ENCODE data around the gene PERCC1. TPM values are rescaled to one million over a fixed set of nuclear protein-coding genes. Genes with fewer than 3 reads are reported as not detected.

PERCC1 gene
- total RNA-seq, 1 donor from 2014 or later = not detected

GRCh38 chr16:1450841-1451240 lies 20.0 kb downstream of the PERCC1 start:
- no peaks in the 10 kb centered on the region for H3K27me3 Mint-ChIP-seq (ENCODE audit: low read depth)
- no peak overlapping the region for H3K4me3 Mint-ChIP-seq
- no peaks in the 10 kb centered on the region for H3K4me1 Mint-ChIP-seq
- H3K36me3 Mint-ChIP-seq = peaks cover 6% of the 10 kb centered on the region
- H3K27ac Mint-ChIP-seq = no peak overlapping the region
- DNase-seq (ENCODE audit: low spot score in 2 of 2, unreplicated experiment in 2 of 2) = no peak
- TF ChIP-seq CTCF (IDR thresholded peaks at IDR 0.05; ENCODE audit: unreplicated experiment) = no peak
- H3K9me3 Mint-ChIP-seq = no peaks in the 10 kb centered on the region

DNA sequence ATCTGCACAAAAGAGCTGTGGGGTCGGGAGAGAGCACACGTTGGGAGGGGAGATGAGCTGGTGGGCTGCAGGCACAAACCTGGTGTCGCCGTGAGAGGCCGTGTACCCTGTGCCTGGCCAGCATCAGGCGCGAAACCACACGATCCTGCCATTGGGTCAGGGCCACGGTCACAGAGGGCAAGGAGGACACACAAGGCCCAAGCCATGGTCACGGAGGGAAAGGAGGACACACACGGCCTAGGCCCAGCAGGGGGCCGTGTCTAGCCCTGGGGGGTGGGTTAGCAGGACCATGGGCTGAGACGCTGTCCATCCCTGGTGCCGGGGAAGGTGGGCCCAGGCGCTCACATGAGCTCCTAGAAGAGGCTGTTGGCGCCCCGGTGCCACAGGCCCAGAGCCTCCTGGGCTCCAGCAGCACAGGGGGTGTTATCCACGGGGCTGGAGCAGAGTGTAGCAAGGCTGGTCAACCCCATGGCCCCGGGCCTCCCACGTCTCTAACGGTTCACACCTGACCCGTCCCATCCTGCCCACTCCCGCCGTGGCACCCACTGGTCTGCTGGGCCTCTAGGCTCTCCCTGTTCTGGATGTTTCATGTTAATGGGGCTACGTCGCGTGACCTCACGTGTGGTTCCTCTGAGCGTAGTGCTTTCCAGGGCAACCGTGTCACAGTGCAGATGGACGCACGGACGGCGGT lies 21.0 kb downstream of the PERCC1 start:
- Mint-ChIP-seq H3K27ac (no peak overlapping the region), H3K9me3 (no peaks in the 10 kb centered on the region), H3K4me1 (no peaks in the 10 kb centered on the region), H3K27me3 (ENCODE audit: low read depth) (no peaks in the 10 kb centered on the region), H3K4me3 (no peak overlapping the region), H3K36me3 (peaks cover 6% of the 10 kb centered on the region)
- no peak for DNase-seq (ENCODE audit: low spot score in 2 of 2, unreplicated experiment in 2 of 2)
- TF ChIP-seq CTCF (IDR thresholded peaks at IDR 0.05; ENCODE audit: unreplicated experiment) = no peak

DNA sequence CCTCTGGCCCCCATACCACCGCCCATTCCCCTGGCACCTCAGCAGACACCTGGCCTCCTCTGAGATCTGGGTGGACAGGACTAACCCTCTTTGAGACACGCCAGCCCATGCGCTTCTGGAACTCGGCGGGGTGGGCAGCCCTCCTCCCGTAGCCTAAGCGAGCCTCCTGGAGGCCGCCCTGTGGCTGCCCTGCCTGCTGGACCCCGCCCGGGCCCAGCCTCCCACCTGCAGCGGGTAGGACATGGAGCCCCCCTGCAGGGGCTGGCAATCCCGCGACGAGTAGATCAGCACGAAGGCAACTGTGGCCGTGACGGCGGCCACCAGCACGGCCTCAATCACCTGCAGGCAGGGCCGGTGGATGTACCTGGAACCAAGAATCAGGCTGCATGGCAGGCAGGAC lies 21.7 kb downstream of the PERCC1 start:
- Mint-ChIP-seq H3K4me1 (no peaks in the 10 kb centered on the region), H3K4me3 (no peak overlapping the region), H3K36me3 (peaks cover 6% of the 10 kb centered on the region), H3K27me3 (ENCODE audit: low read depth) (no peaks in the 10 kb centered on the region), H3K27ac (no peak overlapping the region), H3K9me3 (no peaks in the 10 kb centered on the region)
- TF ChIP-seq CTCF (IDR thresholded peaks at IDR 0.05; ENCODE audit: unreplicated experiment) = no peak
- DNase-seq (ENCODE audit: low spot score in 2 of 2, unreplicated experiment in 2 of 2) = no peak

GRCh38 chr16:1453316-1453715 lies 22.4 kb downstream of the PERCC1 start:
- Mint-ChIP-seq H3K27ac (no peak overlapping the region), H3K36me3 (peaks cover 6% of the 10 kb centered on the region), H3K4me1 (no peaks in the 10 kb centered on the region), H3K9me3 (no peaks in the 10 kb centered on the region), H3K27me3 (ENCODE audit: low read depth) (no peaks in the 10 kb centered on the region), H3K4me3 (no peak overlapping the region)
- DNase-seq (ENCODE audit: low spot score in 2 of 2, unreplicated experiment in 2 of 2) = no peak
- TF ChIP-seq CTCF (IDR thresholded peaks at IDR 0.05; ENCODE audit: unreplicated experiment) = no peak

DNA sequence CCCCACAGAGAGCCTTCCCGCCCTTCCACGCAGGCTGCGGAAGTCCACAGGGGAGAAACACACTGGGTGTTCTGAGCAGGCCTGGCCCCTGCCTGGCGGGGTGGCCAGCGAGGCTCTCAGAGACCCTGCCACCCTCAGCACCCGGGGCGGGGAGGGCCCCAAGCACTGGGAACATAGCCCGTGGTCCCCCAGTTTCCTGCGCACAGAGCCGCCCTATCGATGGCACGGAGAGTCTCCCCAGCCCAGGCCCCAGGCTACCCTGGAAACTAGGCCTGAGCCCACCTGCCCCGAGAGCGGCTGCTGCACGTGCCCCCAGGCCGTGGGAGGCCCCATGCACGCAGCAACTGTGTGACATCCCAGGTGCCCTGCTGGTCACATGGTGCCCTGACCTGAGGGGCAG lies 23.7 kb downstream of the PERCC1 start:
- no peak for TF ChIP-seq CTCF (IDR thresholded peaks at IDR 0.05; ENCODE audit: unreplicated experiment)
- H3K27ac Mint-ChIP-seq = no peak overlapping the region
- H3K27me3 Mint-ChIP-seq (ENCODE audit: low read depth) = no peaks in the 10 kb centered on the region
- no peak overlapping the region for H3K4me3 Mint-ChIP-seq
- no peak for DNase-seq (ENCODE audit: low spot score in 2 of 2, unreplicated experiment in 2 of 2)
- peaks cover 8% of the 10 kb centered on the region for H3K36me3 Mint-ChIP-seq
- H3K4me1 Mint-ChIP-seq = no peaks in the 10 kb centered on the region
- no peaks in the 10 kb centered on the region for H3K9me3 Mint-ChIP-seq
